GOT3 (cell line): Measurements from ENCODE around the gene CD109.

ENCODE experiments used
- DNase-seq: peaks from one replicate; lab custom pipeline; 2025; ENCODE audit warnings: mixed read lengths; lab: John Stamatoyannopoulos, UW

Gene CD109

DNA sequence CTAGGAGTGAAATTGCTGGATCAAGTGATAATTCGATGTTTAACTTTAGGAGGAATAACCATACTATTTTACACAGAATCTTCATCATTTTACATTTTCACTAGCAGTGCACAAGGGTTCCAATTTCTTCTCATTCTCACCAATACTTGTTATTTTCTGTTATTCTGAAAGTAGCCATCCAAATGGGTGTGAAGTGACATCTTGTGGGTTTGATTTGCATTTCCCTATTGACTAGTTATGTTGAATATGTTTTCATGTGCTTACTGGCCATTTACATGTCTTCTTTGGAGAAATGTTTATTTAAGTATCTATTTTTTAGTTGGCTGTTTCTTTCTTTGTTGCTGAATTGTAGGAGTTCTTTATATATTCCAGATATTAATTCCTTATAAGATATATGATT, 164.3 kb downstream of the CD109 start:
- DNase-seq = no peak

DNA sequence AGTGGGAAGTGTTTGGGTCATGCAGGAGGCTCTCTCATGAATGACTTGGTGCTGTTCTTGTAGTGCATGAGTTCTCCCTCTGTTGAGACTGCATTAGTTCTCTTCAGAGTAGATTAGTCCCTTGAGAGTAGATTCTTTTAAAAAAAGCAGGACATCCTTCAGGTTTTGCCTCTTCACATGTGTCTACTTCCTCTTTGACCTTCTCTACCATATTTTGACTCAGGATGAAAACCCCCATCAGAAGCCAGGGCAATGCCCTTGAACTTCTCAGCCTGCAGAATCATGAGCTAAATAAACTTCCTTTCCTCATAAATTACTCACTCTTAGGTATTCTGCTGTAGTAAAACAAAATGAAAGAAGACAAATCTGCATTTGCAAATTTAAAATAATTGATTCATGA, 170.3 kb downstream of the CD109 start:
- DNase-seq = no peak

DNA sequence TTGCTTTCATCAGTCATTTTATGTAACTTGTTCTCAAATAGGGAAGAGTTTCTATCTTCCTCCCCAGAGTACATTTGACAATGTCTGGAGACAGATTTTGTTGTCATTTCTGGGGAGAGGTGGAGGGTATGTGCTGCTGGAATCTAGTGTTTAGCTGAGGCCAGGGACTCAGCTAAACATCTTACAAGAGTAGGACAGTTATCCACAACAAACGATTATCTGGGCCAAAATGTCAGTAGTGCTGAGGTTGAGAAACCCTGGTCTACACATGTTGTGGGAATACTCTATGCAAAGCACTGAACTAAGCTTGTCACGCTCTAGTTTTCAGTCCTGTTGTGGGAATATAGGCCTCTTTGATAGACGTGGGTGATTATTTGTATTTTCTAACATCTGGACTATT, 171.4 kb downstream of the CD109 start:
- DNase-seq = no peak

DNA sequence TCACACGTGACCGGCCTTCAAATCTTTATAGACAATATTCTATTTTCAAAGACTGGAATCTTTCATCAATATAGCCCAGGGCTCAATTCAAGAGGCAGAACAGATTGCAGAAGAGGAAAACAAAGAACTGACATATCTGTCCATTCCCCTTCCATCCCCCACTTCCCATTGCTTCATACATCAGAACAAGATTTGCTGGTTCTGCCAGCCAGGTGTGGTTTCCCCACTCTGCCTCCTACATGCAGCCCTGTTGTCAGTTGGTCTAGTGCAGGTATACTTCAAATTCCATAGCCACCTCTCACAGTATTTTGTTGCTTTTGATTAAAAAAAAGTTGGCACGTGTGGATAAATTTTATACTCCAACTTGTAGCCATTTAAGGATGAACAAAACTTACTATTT, 174.9 kb downstream of the CD109 start:
- DNase-seq = no peak

DNA sequence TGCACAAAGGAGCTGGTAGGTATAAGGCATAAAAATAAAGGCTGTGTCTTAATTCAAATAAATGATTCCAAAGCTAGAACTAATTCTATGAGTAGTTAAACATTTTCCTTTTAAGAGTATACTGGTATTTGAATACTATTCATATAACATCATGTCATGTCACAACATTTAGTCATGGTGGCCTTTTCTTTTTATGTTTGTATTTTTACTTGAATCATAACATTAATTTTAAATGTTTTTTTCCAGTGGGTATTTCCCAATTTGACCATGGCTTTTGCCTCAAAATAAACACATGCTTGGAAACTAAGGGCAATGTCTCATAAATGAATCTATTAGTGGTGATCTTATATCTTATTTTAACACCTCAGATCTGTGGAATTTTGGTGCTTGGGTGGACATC, 177.1 kb downstream of the CD109 start:
- no peak for DNase-seq
